HepG2 (cell line): ENCODE results near the gene RCBTB1. TPM values are rescaled to one million over a fixed set of nuclear protein-coding genes. Genes with fewer than 3 reads are reported as not detected.

ENCODE experiments used
- ETV5 ChIP-seq: IDR thresholded peaks from 2 replicates; pipeline ENCODE4 v1.6.1; 2018; ENCODE audit warnings: missing biosample characterization, missing genetic modification reagents, inconsistent platforms, borderline replicate concordance
- GATA4 ChIP-seq: sonication (generic); IDR thresholded peaks from 2 replicates; pipeline ENCODE4 v1.6.1; 2016; ENCODE audit warnings: antibody characterized with exemption, low read depth, borderline replicate concordance
- HDAC2 ChIP-seq: sonication (generic); formaldehyde crosslinking; IDR thresholded peaks from 2 replicates; pipeline ENCODE4 v1.4.0; 2020; ENCODE audit warnings: missing genetic modification reagents
- KLF16 ChIP-seq, 2 experiments: sonication (generic) in 1 of 2; formaldehyde crosslinking in 1 of 2; IDR thresholded peaks; 2 replicates each; pipeline versions ENCODE4 v1.6.1 to v1.8.0; 2016 to 2023; ENCODE audit warnings: missing genetic modification reagents in 2 of 2, missing compliant biosample characterization in 1 of 2
- KMT2B ChIP-seq: IDR thresholded peaks from 2 replicates; pipeline ENCODE4 v1.6.1; 2016; ENCODE audit warnings: missing genetic modification reagents, missing compliant biosample characterization
- PTBP1 ChIP-seq: fragments of 200-400 bp; formaldehyde crosslinking; IDR thresholded peaks from 2 replicates; pipeline ENCODE4 v1.6.1; 2018; ENCODE audit warnings: low read length, low read depth; ENCODE audit not compliant: poor library complexity, severe bottlenecking
- RFX1 ChIP-seq: fragments of 450-650 bp; IDR thresholded peaks from 2 replicates; pipeline ENCODE4 v1.6.1; 2017
- SMARCC2 ChIP-seq: fragments of 450-650 bp; IDR thresholded peaks from 2 replicates; pipeline ENCODE4 v1.6.1; 2017; ENCODE audit warnings: antibody characterized with exemption, mild to moderate bottlenecking
- ZBTB1 ChIP-seq: sonication (generic); formaldehyde crosslinking; IDR thresholded peaks from 2 replicates; pipeline ENCODE4 v1.4.0; 2020; ENCODE audit warnings: missing genetic modification reagents, borderline replicate concordance
- ZFP37 ChIP-seq: sonication (generic); formaldehyde crosslinking; IDR thresholded peaks from 2 replicates; pipeline ENCODE4 v1.4.0; 2020; ENCODE audit warnings: missing genetic modification reagents, borderline replicate concordance
- ZNF136 ChIP-seq: sonication (generic); formaldehyde crosslinking; IDR thresholded peaks from 2 replicates; pipeline ENCODE4 v1.8.1; 2022; ENCODE audit warnings: low read depth, mild to moderate bottlenecking, moderate library complexity, missing genetic modification reagents
- ZNF143 ChIP-seq: sonication (generic); formaldehyde crosslinking; IDR thresholded peaks from 2 replicates; pipeline ENCODE4 v1.4.0; 2020; ENCODE audit warnings: missing genetic modification reagents
- polyA plus RNA-seq, 8 experiments: library from polyadenylated mRNA; depleted of rRNA in 3 of 8; stranded (reverse) in 7 of 8; unstranded in 1 of 8; fragments of >200 nt; fragmentation: Illumina TruSeq in 4 of 8; extraction: Trizol in 4 of 8; gene quantifications; 2 replicates each; pipeline versions ENCODE4 v1.2.1 to v1.2.3, GENCODE V29; 2011 to 2016; ENCODE audit warnings: low read depth in 4 of 8, missing spikeins in 1 of 8, mixed read lengths in 1 of 8; ENCODE audit not compliant: insufficient read depth in 1 of 8
- total RNA-seq, 5 experiments: library from RNA; depleted of rRNA; stranded (reverse); fragments of >200 nt; fragmentation: Illumina TruSeq; extraction: Trizol; gene quantifications; 2 replicates each; pipeline ENCODE4 v1.2.3, GENCODE V29; 2016; ENCODE audit warnings: low read depth in 1 of 5
- TF ChIP-seq, protein P1 (sequence below): sonication (generic); formaldehyde crosslinking; IDR thresholded peaks from 2 replicates; pipeline ENCODE4 v1.9.0; 2021; ENCODE audit warnings: missing genetic modification reagents, mild to moderate bottlenecking, borderline replicate concordance
- TF ChIP-seq, protein P2 (sequence below): sonication (generic); formaldehyde crosslinking; IDR thresholded peaks from one replicate; pipeline ENCODE4 v1.5.1; 2020; ENCODE audit warnings: mild to moderate bottlenecking, missing genetic modification reagents; ENCODE audit errors: not compliant biosample characterization
- TF ChIP-seq, protein P3 (sequence below): sonication (generic); formaldehyde crosslinking; IDR thresholded peaks from 2 replicates; pipeline ENCODE4 v1.4.0; 2020; ENCODE audit warnings: missing genetic modification reagents, borderline replicate concordance
- TF ChIP-seq, protein P4 (sequence below): sonication (generic); formaldehyde crosslinking; IDR thresholded peaks from 2 replicates; pipeline ENCODE4 v1.9.0; 2022; ENCODE audit warnings: missing genetic modification reagents, mild to moderate bottlenecking, borderline replicate concordance

The RCBTB1 gene
- total and polyA plus RNA-seq, 2 of the 13 experiments (the other 11 are each of a cell fraction or from before 2014, with no cell fraction given) = 13.4 to 21.6 TPM

DNA sequence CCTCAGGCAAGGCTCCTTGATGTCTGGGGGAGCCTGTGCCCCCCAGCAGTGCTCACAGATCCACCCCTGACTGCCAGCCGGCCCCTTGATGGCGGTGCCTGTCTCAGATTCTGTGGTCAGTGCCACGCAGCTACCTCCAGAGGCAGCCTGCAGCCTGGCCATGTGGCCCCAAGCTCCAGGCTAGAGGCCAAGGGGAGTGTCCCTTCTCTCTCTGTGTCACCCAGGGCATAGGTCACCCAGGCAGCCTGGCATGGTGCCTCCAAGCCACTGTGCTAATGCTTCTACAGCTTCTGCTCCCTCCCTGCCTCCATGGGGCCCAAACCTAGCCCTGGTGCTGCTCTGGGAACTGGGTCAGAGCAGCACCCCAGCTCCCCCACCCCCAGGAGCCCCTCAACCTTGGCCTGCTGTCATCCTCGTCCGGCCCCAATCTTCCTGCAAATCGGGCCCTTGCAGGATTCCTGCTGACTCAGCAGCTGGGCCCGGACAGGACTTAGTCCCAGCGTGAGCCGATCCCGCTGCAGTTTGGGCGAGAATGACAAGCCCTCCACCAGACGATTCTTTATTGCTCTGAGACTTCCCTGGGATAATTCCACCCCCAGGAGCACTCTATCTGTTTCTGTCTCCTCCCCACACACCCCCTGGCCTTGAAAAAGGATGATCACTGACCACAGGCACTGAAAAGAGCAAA, 40.2 kb upstream of the RCBTB1 start (continued):
- TF ChIP-seq, protein P1, sequence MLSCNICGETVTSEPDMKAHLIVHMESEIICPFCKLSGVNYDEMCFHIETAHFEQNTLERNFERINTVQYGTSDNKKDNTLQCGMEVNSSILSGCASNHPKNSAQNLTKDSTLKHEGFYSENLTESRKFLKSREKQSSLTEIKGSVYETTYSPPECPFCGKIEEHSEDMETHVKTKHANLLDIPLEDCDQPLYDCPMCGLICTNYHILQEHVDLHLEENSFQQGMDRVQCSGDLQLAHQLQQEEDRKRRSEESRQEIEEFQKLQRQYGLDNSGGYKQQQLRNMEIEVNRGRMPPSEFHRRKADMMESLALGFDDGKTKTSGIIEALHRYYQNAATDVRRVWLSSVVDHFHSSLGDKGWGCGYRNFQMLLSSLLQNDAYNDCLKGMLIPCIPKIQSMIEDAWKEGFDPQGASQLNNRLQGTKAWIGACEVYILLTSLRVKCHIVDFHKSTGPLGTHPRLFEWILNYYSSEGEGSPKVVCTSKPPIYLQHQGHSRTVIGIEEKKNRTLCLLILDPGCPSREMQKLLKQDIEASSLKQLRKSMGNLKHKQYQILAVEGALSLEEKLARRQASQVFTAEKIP (CRISPR knock-in tag) = no peak
- no peak for TF ChIP-seq PTBP1
- TF ChIP-seq KLF16 (CRISPR knock-in tag; IDR thresholded peaks at IDR 0.05) = no peak; a peak in 1 of 4 replicates
- no peak for TF ChIP-seq RFX1
- no peak for TF ChIP-seq ETV5 (CRISPR knock-in tag)
- no peak for TF ChIP-seq ZNF143
- TF ChIP-seq, protein P2, sequence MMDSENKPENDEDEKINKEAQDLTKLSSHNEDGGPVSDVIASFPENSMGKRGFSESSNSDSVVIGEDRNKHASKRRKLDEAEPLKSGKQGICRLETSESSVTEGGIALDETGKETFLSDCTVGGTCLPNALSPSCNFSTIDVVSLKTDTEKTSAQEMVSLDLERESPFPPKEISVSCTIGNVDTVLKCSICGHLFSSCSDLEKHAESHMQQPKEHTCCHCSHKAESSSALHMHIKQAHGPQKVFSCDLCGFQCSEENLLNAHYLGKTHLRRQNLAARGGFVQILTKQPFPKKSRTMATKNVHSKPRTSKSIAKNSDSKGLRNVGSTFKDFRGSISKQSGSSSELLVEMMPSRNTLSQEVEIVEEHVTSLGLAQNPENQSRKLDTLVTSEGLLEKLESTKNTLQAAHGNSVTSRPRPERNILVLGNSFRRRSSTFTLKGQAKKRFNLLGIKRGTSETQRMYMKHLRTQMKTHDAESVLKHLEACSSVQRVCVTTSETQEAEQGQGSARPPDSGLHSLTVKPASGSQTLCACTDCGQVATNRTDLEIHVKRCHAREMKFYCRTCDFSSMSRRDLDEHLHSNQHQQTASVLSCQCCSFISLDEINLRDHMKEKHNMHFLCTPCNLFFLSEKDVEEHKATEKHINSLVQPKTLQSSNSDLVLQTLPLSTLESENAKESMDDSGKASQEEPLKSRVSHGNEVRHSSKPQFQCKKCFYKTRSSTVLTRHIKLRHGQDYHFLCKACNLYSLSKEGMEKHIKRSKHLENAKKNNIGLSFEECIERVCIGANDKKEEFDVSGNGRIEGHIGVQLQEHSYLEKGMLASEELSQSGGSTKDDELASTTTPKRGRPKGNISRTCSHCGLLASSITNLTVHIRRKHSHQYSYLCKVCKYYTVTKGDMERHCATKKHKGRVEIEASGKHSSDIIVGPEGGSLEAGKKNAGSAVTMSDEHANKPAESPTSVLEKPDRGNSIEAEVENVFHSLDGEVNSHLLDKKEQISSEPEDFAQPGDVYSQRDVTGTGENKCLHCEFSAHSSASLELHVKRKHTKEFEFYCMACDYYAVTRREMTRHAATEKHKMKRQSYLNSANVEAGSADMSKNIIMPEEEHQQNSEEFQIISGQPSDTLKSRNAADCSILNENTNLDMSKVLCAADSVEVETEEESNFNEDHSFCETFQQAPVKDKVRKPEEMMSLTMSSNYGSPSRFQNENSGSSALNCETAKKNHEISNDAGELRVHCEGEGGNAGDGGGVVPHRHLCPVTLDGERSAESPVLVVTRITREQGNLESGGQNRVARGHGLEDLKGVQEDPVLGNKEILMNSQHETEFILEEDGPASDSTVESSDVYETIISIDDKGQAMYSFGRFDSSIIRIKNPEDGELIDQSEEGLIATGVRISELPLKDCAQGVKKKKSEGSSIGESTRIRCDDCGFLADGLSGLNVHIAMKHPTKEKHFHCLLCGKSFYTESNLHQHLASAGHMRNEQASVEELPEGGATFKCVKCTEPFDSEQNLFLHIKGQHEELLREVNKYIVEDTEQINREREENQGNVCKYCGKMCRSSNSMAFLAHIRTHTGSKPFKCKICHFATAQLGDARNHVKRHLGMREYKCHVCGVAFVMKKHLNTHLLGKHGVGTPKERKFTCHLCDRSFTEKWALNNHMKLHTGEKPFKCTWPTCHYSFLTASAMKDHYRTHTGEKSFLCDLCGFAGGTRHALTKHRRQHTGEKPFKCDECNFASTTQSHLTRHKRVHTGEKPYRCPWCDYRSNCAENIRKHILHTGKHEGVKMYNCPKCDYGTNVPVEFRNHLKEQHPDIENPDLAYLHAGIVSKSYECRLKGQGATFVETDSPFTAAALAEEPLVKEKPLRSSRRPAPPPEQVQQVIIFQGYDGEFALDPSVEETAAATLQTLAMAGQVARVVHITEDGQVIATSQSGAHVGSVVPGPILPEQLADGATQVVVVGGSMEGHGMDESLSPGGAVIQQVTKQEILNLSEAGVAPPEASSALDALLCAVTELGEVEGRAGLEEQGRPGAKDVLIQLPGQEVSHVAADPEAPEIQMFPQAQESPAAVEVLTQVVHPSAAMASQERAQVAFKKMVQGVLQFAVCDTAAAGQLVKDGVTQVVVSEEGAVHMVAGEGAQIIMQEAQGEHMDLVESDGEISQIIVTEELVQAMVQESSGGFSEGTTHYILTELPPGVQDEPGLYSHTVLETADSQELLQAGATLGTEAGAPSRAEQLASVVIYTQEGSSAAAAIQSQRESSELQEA (CRISPR knock-in tag) = no peak
- TF ChIP-seq KMT2B (CRISPR knock-in tag) = peak; percentile 59
- TF ChIP-seq, protein P3, sequence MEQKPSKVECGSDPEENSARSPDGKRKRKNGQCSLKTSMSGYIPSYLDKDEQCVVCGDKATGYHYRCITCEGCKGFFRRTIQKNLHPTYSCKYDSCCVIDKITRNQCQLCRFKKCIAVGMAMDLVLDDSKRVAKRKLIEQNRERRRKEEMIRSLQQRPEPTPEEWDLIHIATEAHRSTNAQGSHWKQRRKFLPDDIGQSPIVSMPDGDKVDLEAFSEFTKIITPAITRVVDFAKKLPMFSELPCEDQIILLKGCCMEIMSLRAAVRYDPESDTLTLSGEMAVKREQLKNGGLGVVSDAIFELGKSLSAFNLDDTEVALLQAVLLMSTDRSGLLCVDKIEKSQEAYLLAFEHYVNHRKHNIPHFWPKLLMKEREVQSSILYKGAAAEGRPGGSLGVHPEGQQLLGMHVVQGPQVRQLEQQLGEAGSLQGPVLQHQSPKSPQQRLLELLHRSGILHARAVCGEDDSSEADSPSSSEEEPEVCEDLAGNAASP (CRISPR knock-in tag) = no peak; the same call in 1 of the 2 replicates
- peak; percentile 50; the same call in 1 of the 2 replicates for TF ChIP-seq HDAC2
- TF ChIP-seq GATA4 = peak; percentile 40; the same call in 1 of the 2 replicates
- TF ChIP-seq ZBTB1 (CRISPR knock-in tag) = no peak
- TF ChIP-seq ZNF136 (CRISPR knock-in tag) = no peak
- TF ChIP-seq, protein P4, sequence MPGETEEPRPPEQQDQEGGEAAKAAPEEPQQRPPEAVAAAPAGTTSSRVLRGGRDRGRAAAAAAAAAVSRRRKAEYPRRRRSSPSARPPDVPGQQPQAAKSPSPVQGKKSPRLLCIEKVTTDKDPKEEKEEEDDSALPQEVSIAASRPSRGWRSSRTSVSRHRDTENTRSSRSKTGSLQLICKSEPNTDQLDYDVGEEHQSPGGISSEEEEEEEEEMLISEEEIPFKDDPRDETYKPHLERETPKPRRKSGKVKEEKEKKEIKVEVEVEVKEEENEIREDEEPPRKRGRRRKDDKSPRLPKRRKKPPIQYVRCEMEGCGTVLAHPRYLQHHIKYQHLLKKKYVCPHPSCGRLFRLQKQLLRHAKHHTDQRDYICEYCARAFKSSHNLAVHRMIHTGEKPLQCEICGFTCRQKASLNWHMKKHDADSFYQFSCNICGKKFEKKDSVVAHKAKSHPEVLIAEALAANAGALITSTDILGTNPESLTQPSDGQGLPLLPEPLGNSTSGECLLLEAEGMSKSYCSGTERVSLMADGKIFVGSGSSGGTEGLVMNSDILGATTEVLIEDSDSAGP (CRISPR knock-in tag) = peak; percentile 58; the same call in 1 of the 2 replicates
- TF ChIP-seq ZFP37 (CRISPR knock-in tag) = no peak
- no peak for TF ChIP-seq SMARCC2
